Measurements from ENCODE around the gene CRADD.

GRCh38 chr12:93802293-93802692 is 125.1 kb downstream of the CRADD start:
- TF ChIP-seq CTCF (IDR thresholded peaks at IDR 0.05) (no peak), POLR2A (IDR thresholded peaks at IDR 0.05) (no peak), EP300 (IDR thresholded peaks at IDR 0.05) (no peak)

Measured in suprapubic skin (tissue), 3 donors.